EH (cell line): Measurements from ENCODE around the gene TMEM63C.

Experiments used
- DNase-seq: peaks from one replicate; pipeline ENCODE4 v3.0.0-alpha.2; 2015; ENCODE audit warnings: low read depth

TMEM63C gene

DNA sequence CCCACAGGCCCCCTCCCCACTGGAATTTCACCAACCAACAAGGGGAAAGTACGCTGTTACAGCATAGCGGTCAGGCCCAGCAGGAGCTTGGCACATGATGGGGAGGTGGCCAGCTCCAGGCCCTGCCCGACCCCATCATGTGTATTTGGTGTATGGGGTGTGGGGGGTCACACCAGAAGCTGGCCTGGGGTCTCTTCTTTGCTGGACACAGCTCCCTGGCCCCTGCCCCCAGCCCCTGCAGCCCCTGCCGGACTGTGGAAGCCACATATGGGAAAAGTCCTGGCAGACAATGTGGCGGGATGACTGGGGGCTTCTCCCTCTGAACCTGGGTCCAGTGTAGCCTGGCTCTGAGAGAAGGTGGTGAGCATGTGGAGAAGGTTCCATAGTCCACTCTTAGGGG is 77.0 kb downstream of the TMEM63C start:
- DNase-seq = no peak

DNA sequence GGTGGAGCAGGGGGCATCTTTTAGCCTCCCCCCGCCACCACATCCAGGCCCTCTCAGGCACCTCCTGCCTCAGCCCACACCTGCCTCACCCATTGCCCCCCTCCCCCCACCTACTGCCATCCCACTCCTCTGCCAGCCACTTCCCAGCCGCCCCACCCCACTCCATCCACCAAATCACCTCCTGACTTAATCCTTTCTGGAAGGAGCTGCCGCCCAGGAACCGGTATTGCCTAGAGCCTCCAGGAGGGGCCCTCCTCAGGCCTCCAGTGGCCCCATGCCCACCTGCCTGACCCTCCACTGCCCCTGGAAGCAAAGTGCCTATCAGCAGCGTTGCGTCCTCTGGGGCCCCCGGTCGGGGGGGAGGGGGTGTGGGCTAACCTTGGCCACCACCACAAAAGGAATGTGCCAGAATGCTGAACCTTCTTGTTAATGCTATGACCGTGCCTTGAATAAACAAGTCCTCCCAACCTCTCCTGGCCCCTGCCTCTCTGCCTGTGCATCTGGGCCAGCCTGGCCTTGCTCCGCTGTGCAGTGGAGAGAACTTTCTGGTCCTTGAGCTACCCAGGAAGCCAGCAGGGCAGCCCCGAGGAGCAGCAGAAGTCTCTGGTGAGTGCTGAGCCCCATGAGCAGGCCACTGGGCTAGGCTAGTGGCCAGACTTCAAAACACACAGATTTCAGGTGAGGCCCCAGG is 77.6 kb downstream of the TMEM63C start:
- DNase-seq = no peak

DNA sequence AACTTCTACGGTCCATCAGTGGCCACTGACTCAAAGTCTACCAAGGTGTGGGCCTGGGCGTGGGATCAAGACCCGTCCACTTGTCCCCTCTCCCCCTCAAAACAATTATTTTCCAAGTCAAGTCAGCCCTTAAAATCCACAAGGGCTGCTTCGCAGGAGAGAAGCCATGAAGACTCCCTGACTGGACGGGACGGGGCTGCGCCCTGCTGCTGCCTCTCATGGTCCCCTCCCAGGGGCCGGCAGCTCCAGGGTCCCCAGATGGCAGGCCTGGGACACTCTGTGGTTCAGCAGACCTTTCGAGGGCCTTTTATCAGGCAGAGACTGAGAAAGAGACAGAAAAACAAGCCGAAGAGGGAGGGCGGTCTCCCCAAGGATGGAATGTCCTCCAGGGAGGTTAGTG is 78.6 kb downstream of the TMEM63C start:
- no peak for DNase-seq

DNA sequence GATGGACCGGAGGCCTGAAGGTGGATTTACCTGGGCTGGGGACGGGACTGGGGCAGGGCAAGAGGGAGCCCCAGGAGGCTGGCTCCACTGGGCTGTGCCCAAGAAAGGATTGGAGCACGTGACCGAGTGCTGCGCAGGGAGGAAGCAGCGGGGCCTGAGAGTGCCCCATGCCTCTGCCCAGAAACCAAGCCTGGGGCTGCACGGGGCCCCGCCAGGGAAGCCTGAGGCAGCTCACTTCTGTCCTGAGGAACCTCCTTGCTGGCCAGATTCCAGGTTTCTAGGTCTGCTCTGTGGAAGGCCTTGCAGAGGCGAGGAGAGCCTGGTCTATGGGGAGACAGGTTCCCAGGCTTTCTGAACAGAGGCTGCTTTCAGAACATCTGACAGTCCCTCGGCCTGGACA is 79.0 kb downstream of the TMEM63C start:
- DNase-seq = no peak

DNA sequence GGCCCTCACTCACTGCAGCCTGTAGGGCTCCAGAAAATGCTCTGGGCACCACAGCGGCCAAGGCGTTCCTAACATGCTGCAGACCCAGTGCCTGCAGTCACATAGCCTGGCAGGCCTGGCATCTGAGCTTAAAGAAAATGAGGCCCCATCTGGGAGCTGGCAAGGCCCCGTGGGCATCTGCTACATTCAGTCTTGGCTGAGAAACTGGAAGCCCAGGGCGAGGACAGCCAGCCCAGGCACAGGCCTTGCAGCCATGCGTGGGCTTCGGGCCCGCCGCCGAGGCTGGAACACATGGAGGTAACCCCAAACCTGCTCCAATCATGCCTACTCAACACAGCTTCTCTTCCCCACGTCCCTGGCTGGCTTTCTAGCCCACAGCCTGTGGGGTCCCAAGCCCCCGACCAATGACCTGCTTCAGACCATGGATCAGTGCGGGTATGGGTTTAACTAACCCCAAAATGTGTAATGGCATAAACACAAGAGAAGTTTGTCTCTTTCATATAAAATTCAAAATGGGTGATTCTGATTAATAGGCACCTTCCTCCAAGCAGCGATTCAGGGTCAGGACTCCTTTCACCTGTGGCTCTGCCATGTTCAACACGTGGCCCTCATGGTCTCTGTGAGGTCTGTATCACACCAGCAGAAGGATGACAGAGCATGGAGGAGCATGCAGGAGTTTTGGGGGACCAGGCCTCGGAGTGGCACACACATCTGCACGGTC is 83.0 kb downstream of the TMEM63C start:
- no peak for DNase-seq

DNA sequence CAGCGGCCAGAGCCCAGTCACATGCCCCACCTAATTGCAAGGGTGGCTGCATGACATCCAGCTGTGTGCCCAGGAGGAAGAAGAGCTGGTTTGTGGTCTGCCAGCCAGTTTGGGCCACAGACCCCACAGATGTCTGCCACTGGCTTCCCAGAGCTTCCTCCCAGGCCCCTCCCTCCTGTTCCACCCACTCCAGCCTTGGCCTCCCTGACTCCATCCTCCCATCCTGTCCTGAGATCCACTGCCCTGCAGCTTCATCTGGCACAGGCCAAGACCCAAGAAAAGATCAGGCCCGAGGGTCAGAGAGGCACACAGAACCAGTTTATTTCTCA is 83.6 kb downstream of the TMEM63C start:
- DNase-seq = no peak

DNA sequence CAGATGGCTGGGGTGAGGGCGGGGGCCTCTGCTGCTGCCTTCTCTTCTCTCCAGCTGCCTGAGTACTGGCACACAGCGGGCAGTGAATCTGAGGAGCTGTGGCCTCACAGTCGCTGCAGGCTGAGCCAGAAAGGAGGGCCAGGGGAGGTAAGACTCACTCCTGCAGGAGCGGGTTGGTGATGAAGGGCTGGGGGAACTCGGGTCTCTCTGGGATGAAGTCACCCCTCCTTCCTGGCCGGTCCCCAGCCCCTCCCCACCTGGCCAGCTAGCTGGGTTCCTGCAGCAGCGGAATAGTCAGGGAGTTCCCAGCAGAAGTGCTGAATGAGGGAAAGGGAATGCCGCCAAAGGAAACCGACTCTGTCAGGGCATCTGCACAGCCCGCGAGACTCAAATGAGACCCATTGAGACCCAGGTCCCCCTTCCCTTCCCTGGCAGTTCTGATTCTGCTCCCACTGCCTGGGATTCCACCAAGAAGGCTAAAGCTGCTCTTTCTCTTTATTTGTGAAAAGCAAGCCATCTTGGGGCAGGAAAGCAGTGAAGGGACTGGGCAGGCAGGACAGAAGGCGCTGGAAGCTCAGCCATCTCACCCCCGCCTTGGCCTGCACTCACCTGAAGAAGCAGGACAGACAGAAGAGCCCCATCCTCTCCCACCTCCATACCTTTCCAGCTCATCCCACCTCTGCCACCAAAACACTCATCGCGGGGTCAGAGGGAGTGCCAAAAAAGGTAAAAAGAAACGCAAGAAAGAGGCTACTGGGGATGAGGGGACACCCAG is 84.2 kb downstream of the TMEM63C start:
- DNase-seq = no peak

DNA sequence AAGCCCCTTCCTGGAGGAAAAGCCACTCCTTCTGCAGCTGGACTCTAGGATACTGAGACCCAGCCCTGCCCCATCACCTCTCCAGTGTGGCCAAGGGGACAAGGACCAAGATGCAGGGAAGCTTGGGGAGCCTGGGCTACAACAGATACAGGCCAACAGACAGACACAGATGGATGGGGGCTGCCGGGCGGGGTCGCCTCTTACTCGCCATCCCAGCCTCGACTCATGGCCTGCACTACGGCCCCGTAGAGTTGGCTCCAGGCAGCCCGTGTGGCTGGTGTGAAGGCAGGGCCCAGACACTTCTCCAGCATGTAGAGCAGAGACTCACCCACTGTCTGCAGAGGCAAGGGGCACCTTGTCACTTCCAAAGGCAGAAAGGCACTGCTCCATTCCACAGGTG is 84.7 kb downstream of the TMEM63C start:
- no peak for DNase-seq

DNA sequence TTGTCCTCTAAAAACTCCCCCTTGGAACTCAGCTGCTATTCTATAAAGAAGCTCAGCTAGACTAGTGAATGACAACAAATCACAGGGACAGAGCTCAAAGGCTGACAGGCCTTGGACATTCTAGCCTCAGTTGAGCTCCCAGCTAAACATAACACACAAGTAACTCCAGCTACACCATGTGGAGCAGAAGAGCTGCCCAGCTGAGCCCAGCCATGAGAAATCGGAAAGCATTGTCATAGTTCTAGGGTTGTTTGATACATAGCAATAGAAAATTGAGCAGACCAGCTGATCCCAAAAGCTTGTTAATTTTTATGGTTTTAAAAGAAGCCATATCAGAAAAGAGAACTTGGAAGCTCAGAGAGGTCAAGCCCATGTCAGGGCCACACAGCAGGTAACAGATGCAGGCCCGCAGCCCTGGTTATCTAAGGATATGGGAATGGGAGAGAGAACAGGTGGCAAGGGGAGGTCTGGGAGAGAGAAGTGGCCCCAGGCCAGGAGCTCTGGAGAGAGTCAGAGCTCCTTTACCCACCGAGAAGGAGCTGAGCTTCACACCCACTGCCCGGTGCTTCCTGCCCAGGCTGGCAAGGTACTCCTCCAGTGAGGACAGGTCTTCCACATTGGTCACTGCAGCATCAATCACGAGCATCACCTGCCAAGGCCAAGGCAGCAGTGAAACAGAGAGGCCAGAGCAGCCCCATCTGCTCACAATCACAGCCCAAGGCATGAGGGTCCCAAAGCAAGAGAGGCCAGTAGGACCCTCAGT is 86.5 kb downstream of the TMEM63C start:
- DNase-seq = no peak

DNA sequence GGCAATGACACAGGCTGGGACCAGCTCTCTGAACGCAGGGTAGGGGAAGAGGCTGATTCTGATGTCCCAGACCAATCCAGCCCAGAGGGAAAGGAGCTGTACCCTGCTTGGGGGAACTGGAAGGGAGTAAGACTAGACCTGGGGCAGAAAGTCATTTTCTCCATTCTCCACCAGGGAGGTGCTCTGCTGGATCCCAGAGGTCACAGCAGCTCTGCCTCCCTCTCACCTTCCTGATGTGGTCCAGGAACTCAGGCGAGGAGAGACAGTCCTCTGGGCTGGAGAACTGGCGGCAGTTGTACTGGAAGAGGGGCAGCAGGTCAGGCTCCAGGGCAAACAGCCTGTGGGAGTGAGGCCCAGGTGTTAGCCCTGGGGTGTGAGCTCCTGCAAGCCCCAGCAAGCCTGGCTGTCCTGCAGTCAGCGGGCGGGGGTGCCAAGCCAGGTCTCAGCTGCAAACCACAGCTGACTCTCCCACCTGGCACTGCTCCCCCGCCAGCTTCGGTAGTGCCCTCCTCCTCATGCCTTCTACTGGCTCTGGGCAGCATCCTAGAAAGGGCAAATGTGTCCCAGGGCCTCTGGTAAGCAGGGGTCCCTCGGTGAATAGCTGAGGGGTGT is 87.5 kb downstream of the TMEM63C start:
- DNase-seq = no peak

DNA sequence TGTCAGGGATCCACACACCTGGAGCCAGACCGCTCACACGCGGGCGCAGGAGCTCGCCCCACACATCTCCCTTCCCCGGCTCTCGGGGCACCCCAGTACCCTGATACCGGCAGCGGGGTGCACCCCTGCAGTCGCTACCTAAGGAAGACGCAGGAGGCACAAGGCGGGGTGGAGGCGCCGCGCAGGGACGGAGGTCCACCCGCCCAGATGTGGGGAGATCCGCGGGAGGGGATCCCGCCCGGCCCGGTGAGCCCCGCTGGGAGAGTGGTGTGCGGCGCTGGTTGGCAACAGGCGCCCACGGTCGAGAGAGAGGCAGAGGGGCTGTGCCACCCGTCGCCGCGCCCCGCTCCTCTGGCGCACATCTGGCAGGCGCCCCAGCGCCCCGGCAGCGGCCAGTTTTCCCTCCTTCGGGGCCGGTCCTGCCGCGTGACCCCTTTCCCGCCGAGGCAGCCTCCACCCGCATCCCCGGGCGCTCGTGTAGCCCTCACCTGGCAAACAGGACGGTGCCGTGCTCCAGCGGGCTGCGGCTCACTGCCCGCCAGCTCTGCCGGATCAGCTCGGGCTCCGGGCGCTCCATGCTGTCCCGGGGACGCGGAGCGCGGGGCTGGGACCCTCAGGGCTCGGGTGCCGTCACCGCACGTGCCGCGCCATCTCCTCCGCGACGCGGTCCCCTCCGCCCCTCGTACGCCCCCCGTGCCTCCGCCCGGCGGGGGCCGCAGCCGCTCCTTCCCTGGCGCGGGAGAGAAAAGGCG is 88.9 kb downstream of the TMEM63C start:
- DNase-seq = no peak

DNA sequence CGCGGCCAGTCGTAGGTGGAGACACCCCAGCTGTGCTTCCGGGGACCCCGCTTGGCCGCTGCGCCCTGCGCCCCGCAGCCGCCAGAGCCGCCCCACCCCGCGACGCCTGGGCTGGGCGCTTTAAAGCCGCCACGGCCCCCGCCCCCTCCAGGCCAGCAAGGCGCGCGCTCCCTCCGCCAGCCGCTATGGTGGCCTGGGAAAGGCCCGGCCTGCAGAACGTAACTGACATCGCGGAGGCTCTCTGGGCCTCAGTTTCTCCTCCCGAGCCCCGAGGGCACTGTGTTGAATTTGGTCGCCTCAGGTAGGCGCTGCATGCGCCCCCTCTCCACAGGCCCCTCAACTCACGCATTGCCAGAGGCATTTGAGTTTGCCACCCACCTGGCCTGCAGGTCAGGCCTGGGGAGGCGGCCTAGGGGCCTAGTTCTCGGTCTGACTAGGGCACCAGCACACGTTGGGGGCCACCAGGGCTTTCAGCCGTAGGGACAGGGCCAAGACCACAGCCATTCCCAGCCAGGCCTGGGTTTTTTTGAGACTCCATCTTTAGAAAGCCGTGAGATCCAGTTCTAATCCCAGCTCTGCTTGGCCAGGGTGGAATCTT is 89.6 kb downstream of the TMEM63C start, which contains the start of gene NGB:
Gene NGB (minus strand): TSS at position 94 of the 598 bp plus-strand sequence. CDS start 269 bp downstream, outside the sequence.
- DNase-seq = no peak

DNA sequence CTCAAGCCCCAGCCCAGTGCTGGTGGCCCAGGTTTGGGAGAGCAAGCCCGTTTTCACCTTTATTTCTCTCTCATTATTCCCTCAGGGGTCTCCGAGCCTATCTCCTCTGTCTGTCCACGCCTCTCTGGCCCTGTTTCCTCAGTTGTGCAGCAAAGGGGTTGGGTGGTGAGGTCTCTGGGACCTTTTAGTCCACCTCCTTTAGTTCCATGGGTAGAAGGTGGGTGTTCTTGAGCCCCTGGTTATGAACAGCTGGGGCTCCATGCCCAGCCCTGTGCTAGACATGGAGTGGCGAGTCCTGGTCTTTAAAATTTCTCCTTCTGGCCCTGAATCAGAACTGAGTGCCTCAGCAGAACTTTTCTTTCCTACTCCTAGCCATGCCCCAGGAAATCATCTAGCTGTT is 90.7 kb downstream of the TMEM63C start:
- DNase-seq = no peak

DNA sequence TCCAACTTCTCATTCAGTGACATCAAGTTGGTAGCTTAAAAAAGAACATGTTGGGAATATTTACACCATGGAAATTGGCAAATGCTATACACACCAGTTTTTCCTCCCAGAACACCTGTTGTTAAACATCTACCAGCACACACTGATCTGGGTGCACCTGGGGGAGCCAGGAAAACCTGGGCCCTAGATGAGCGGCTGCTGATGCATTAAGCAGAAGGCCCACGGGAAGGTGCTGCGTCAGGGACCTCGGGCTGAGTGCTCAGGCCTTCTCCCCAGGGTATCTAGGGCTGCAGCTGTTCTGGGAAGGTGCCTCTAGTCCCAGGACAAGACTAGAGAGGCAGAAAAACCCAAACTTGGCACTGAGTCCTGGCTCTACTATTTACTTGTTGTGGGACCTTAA is 92.2 kb downstream of the TMEM63C start:
- DNase-seq = no peak

DNA sequence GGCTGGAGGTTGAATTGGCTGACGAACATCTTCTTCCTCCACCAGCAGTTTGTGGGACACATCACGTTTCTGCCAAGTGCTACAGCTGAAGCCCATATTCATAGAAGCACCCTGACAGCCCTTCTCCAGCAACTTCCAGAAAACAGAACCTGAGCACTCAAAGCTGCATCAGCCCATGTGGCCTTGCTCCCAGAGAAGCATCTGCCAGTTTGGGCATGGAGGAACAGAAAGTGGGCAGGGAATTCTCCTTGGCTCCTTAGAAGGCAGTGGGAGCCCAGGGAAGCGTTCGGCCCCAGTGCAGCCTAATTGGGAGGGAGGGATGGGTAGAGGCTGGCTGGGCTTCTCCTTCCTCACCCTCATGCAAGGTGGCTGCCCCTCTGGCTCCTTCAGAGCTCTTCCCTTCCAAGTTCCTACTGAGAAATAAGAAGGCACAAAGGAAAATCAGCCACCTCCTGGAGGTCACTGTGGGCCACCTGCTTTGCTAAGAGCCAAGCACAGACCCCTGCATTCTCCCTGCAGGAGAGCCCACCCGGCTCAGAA is 93.5 kb downstream of the TMEM63C start:
- no peak for DNase-seq

DNA sequence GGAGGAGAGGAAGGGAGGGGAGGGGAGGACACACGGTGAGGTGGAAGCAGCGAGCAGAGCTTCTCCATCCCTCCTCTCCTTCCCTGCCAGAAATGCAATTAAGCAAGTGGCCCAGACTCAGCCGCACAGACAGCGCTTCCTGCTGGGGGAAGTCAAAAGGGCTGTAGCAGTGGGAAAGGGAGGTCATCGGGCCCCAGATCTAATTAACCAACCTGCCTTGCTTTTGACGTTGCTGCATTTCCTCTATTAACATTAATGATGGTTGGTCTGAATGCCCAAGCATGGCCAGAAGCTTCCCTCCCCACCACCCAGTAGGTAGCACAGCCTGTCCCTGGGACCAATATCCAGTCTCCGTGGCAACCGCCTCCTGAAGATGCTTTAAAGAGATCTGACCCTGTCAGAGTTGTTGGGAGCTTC is 94.0 kb downstream of the TMEM63C start:
- no peak for DNase-seq

DNA sequence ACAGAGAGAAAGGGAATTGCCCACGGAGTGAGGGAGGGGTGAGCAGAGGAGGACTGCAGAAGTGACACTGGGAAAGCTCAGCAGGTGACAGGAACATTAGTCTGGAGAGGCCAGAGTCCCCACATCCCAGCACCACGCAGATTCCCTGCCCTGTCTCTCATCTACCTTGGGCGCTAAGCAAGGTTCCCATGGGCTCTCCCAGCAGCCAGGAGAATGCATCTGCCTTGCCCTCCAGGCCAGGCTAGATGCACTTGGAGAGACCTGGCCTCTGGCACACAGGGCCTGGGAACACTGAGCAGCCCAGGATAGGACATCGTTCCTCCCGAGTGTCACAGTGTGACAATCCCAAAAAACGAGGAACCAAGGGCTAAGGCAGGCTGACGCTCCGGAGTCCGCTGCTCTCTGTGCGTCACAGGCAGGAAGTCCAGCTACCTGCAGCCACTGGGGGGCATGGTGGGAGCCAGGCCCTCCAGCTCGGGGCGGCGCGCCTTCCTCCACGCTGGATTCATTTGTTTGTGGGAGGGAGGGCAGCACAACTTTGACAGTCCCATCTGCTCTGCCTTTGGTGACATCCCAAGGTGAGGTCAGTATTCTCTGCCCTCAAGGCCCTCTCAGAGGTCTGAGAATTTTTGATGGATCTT is 94.8 kb downstream of the TMEM63C start:
- DNase-seq = no peak

DNA sequence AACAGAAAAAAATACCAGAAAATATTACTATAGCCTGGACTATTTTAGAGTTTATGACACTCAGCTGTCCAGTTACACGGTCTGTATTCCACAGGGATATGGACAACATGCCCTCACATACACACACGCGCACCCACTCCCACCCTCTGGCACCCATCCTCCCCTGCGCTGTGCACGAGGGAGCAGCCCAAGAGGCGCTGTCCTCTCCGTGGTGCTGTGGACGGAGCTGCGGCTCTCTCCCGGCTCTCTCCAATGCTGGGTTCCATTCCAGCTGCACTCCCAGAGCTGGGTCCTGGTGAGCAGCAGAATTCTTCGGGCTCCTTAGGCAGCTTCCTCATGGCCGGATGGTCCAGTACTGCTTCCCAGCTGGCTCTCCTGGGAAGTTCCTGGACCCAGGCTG is 95.4 kb downstream of the TMEM63C start:
- no peak for DNase-seq

DNA sequence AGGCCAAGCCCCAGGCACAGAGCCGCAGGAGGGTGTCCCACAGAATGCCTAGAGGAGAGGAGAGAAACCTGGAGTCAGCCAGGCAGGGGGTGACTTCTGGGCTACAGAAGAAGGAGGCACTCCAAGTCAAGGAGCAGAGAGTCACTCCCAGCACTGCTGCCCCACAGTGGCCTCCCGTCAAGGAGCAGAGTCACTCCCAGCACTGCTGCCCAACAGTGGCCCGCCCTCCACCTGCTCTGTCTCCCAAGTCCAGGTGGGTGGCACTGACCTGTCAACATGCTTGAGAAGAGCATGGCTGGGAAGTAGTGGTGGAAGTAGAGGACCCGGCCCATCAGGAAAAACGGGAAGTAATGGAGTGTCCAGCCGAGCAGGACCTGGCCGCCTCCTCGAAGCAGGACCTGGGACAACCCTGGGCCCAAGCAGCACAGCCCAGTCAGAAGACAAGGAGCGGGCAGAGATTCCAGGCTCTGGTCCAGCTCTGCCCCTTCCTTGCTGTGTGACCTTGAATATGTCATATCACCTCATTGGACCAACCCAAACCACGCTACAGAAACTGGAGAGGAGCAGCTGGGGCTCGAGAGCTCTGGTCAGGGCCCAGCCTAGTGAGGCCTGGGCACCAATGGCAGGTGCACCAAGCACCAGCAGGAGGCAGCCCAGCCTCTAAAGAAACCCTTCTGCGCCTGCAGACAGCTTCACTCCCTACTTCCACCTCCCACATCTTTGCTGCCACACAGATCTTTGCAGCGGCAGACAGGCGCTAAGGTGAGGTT is 97.0 kb downstream of the TMEM63C start:
- DNase-seq = no peak
